Mucosa of descending colon (tissue), 3 donors: ENCODE results near the gene AMTN. TPM values are rescaled to one million over a fixed set of nuclear protein-coding genes. Genes with fewer than 3 reads are reported as not detected.

Experiments
- ATAC-seq: fragments of 200-7000 bp; cut with Tn5 transposase; one replicate; pipeline ENCODE4 v1.9.1; 2020; ENCODE audit warnings: mild to moderate bottlenecking, moderate library complexity
- DNase-seq, 3 donors: peaks; one replicate each; pipeline ENCODE4 v3.0.0-alpha.2; 2020
- H3K36me3 ChIP-seq: fragments of 200-600 bp; one replicate; pipeline ENCODE4 v1.8.0; 2021; ENCODE audit warnings: low read depth, mild to moderate bottlenecking
- H3K4me1 ChIP-seq: fragments of 200-600 bp; one replicate; pipeline ENCODE4 v1.8.0; 2021; ENCODE audit warnings: low read depth, mild to moderate bottlenecking
- H3K4me3 ChIP-seq: fragments of 200-600 bp; one replicate; pipeline ENCODE4 v1.8.0; 2021; ENCODE audit warnings: mild to moderate bottlenecking
- H3K9me3 ChIP-seq: fragments of 200-600 bp; one replicate; pipeline ENCODE4 v1.8.0; 2021; ENCODE audit warnings: mild to moderate bottlenecking
- intact Hi-C, 2 donors: fragments of 100-400 bp; cut with DNase I in 1 of 2; cut with micrococcal nuclease in 1 of 2; formaldehyde crosslinking; loops; one replicate each; pipeline versions ENCODE4 v1.11.0 to v1.11.1; 2022; cut with DNase I, micrococcal nuclease
- total RNA-seq, 3 donors: library from RNA; stranded (reverse); fragmentation: NEBNext Ultra II Directional in 2 of 3; extraction: Animal tissue kit (Norgen Biotek cat#: 25700) in 2 of 3; gene quantifications; one replicate each; pipeline versions ENCODE4 v1.2.1 to v1.2.4, GENCODE V29; 2021 to 2023
- TF ChIP-seq, protein P1 (sequence below): fragments of 200-600 bp; IDR thresholded peaks from one replicate; pipeline ENCODE4 v1.8.0; 2022; ENCODE audit warnings: antibody characterized with exemption, mild to moderate bottlenecking
- donor health status: DM: no; HTN: no; CAD: no; lungs with moderate emphysema.
- donor health status: DM: no; HTN: no; CAD: no.
- donor health status: DM: no; HTN: yes; CAD: no.

Gene AMTN
- total RNA-seq, 3 donors from 2014 or later: not detected

DNA sequence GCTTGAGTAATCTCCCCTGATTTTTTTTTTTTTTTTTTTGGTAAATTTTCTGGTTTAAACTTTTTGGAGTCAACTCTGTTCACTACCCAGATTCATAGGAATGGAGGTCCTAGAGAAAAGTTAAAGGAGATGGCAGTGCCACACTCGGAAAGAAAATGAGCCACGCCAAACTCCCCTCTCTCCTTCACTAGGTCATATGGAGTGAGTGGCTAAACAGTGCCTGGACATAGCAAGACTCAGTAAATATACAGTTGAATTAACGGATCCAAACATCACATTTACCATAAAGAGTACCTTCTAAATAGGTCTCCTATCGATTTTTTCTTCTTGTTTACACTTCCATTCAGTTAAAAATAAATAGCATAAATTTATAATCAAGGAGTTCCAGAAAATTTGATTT, 13.6 kb upstream of the AMTN start:
- no peak for ATAC-seq
- TF ChIP-seq, protein P1, sequence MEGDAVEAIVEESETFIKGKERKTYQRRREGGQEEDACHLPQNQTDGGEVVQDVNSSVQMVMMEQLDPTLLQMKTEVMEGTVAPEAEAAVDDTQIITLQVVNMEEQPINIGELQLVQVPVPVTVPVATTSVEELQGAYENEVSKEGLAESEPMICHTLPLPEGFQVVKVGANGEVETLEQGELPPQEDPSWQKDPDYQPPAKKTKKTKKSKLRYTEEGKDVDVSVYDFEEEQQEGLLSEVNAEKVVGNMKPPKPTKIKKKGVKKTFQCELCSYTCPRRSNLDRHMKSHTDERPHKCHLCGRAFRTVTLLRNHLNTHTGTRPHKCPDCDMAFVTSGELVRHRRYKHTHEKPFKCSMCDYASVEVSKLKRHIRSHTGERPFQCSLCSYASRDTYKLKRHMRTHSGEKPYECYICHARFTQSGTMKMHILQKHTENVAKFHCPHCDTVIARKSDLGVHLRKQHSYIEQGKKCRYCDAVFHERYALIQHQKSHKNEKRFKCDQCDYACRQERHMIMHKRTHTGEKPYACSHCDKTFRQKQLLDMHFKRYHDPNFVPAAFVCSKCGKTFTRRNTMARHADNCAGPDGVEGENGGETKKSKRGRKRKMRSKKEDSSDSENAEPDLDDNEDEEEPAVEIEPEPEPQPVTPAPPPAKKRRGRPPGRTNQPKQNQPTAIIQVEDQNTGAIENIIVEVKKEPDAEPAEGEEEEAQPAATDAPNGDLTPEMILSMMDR: no peak
- Histone ChIP-seq H3K4me1 (no peaks in the 10 kb centered on the region), H3K9me3 (no peaks in the 10 kb centered on the region), H3K36me3 (no peaks in the 10 kb centered on the region), H3K4me3 (no peak overlapping the region)
- intact Hi-C loops: no loop called here
- no peak for DNase-seq

- intact Hi-C loops: no loop called here
- Histone ChIP-seq H3K4me3 (no peak overlapping the region), H3K36me3 (no peaks in the 10 kb centered on the region), H3K9me3 (no peaks in the 10 kb centered on the region), H3K4me1 (no peaks in the 10 kb centered on the region)
- DNase-seq (peak; percentile 54 to 70 (median 60)), ATAC-seq (peak; percentile 77)
- TF ChIP-seq, protein P1: peak; percentile 78
These were observed 13.1 kb upstream of the AMTN start for GRCh38 chr4:70505151-70505748.

GRCh38 chr4:70508801-70509200, 9.6 kb upstream of the AMTN start:
- TF ChIP-seq, protein P1: no peak

GRCh38 chr4:70511365-70511764, 7.0 kb upstream of the AMTN start:
- no peak overlapping the region for H3K4me3 ChIP-seq
- H3K36me3 ChIP-seq: no peaks in the 10 kb centered on the region
- DNase-seq (no peak), ATAC-seq (no peak)
- TF ChIP-seq, protein P1: no peak
- H3K4me1 ChIP-seq: no peaks in the 10 kb centered on the region
- no peaks in the 10 kb centered on the region for H3K9me3 ChIP-seq
- intact Hi-C loops: no loop called here

More at GRCh38 chr4:70508801-70509200, 9.6 kb upstream of the AMTN start:
- no peak for ATAC-seq
- DNase-seq: no peak
- Histone ChIP-seq H3K4me1 (no peaks in the 10 kb centered on the region), H3K4me3 (no peak overlapping the region), H3K9me3 (no peaks in the 10 kb centered on the region), H3K36me3 (no peaks in the 10 kb centered on the region)
- intact Hi-C loops: no loop called here

GRCh38 chr4:70515367-70516250, 2.8 kb upstream of the AMTN start:
- intact Hi-C loops: no loop called here

More at GRCh38 chr4:70515367-70516250, 2.8 kb upstream of the AMTN start:
- DNase-seq: no peak
- no peaks in the 10 kb centered on the region for H3K36me3 ChIP-seq
- ATAC-seq: no peak
- no peak overlapping the region for H3K4me3 ChIP-seq
- H3K4me1 ChIP-seq: no peaks in the 10 kb centered on the region
- TF ChIP-seq, protein P1: no peak
- H3K9me3 ChIP-seq: no peaks in the 10 kb centered on the region
